T-helper 1 cell treated with Interleukin-12 subunit alpha and Interleukin-12 subunit beta and Interleukin-4 antibody, amounts not matched to agents 30 μg/mL and 1 μg/mL, for 36 hours (primary cell): ENCODE data around the gene IGFBP2.

Experiments used
- H3K27ac Mint-ChIP-seq: one replicate; pipeline ENCODE4 v1.8.0; 2021; ENCODE audit warnings: mild to moderate bottlenecking, mixed read lengths
- H3K27me3 Mint-ChIP-seq: one replicate; pipeline ENCODE4 v1.8.0; 2021; ENCODE audit warnings: low read depth, mixed read lengths
- H3K36me3 Mint-ChIP-seq: one replicate; pipeline ENCODE4 v1.8.0; 2021; ENCODE audit warnings: low read depth, mixed read lengths
- H3K4me1 Mint-ChIP-seq: one replicate; pipeline ENCODE4 v1.8.0; 2021; ENCODE audit warnings: low read depth, mixed read lengths
- H3K4me3 Mint-ChIP-seq: one replicate; pipeline ENCODE4 v1.8.0; 2021; ENCODE audit warnings: mild to moderate bottlenecking, moderate library complexity, mixed read lengths
- H3K9me3 Mint-ChIP-seq: one replicate; pipeline ENCODE4 v1.8.0; 2021; ENCODE audit warnings: mixed read lengths

IGFBP2 gene

GRCh38 chr2:216671791-216672343, 38.6 kb downstream of the IGFBP2 start:
- H3K27me3 Mint-ChIP-seq, result peaks cover 23% of the 10 kb centered on the region
- no peaks in the 10 kb centered on the region for H3K9me3 Mint-ChIP-seq
- no peaks in the 10 kb centered on the region for H3K36me3 Mint-ChIP-seq
- H3K4me3 Mint-ChIP-seq, result no peak overlapping the region
- no peaks in the 10 kb centered on the region for H3K4me1 Mint-ChIP-seq
- H3K27ac Mint-ChIP-seq, result no peak overlapping the region

GRCh38 chr2:216672466-216672865, 39.2 kb downstream of the IGFBP2 start:
- Mint-ChIP-seq H3K4me1 (no peaks in the 10 kb centered on the region), H3K4me3 (no peak overlapping the region), H3K9me3 (no peaks in the 10 kb centered on the region), H3K27ac (no peak overlapping the region), H3K27me3 (peaks cover 23% of the 10 kb centered on the region), H3K36me3 (no peaks in the 10 kb centered on the region)

- no peaks in the 10 kb centered on the region for H3K36me3 Mint-ChIP-seq
Observed at GRCh38 chr2:216673021-216673420, 39.8 kb downstream of the IGFBP2 start.

GRCh38 chr2:216673609-216674008, 40.4 kb downstream of the IGFBP2 start:
- H3K27me3 Mint-ChIP-seq, result peaks cover 19% of the 10 kb centered on the region
- no peaks in the 10 kb centered on the region for H3K4me1 Mint-ChIP-seq
- H3K4me3 Mint-ChIP-seq, result no peak overlapping the region
- no peaks in the 10 kb centered on the region for H3K36me3 Mint-ChIP-seq
- no peak overlapping the region for H3K27ac Mint-ChIP-seq
- no peaks in the 10 kb centered on the region for H3K9me3 Mint-ChIP-seq

More at GRCh38 chr2:216673021-216673420, 39.8 kb downstream of the IGFBP2 start:
- Mint-ChIP-seq H3K9me3 (no peaks in the 10 kb centered on the region), H3K4me3 (no peak overlapping the region), H3K4me1 (no peaks in the 10 kb centered on the region), H3K27ac (no peak overlapping the region), H3K27me3 (peaks cover 19% of the 10 kb centered on the region)

GRCh38 chr2:216674376-216674775, 41.2 kb downstream of the IGFBP2 start:
- Mint-ChIP-seq H3K4me3 (no peak overlapping the region), H3K36me3 (no peaks in the 10 kb centered on the region), H3K4me1 (no peaks in the 10 kb centered on the region), H3K9me3 (no peaks in the 10 kb centered on the region), H3K27me3 (peaks cover 14% of the 10 kb centered on the region), H3K27ac (no peak overlapping the region)

- H3K36me3 Mint-ChIP-seq, result no peaks in the 10 kb centered on the region
- H3K4me1 Mint-ChIP-seq, result no peaks in the 10 kb centered on the region
- H3K9me3 Mint-ChIP-seq, result no peaks in the 10 kb centered on the region
- H3K4me3 Mint-ChIP-seq, result no peak overlapping the region
- H3K27ac Mint-ChIP-seq, result no peak overlapping the region
- H3K27me3 Mint-ChIP-seq, result no peaks in the 10 kb centered on the region
Observed at GRCh38 chr2:216676630-216677029, 43.4 kb downstream of the IGFBP2 start.

- Mint-ChIP-seq H3K4me3 (no peak overlapping the region), H3K27me3 (no peaks in the 10 kb centered on the region), H3K36me3 (no peaks in the 10 kb centered on the region), H3K27ac (no peak overlapping the region), H3K4me1 (peaks cover 4% of the 10 kb centered on the region), H3K9me3 (no peaks in the 10 kb centered on the region)
Observed at GRCh38 chr2:216677439-216678097, 44.3 kb downstream of the IGFBP2 start.

GRCh38 chr2:216678098-216678465, 44.9 kb downstream of the IGFBP2 start:
- Mint-ChIP-seq H3K36me3 (no peaks in the 10 kb centered on the region), H3K4me3 (no peak overlapping the region), H3K27ac (no peak overlapping the region), H3K4me1 (peaks cover 4% of the 10 kb centered on the region), H3K9me3 (no peaks in the 10 kb centered on the region), H3K27me3 (no peaks in the 10 kb centered on the region)

GRCh38 chr2:216678813-216679657, 45.8 kb downstream of the IGFBP2 start:
- no peak overlapping the region for H3K27ac Mint-ChIP-seq
- H3K9me3 Mint-ChIP-seq, result no peaks in the 10 kb centered on the region
- peaks cover 3% of the 10 kb centered on the region for H3K27me3 Mint-ChIP-seq
- no peaks in the 10 kb centered on the region for H3K36me3 Mint-ChIP-seq
- peaks cover 4% of the 10 kb centered on the region for H3K4me1 Mint-ChIP-seq
- no peak overlapping the region for H3K4me3 Mint-ChIP-seq

- H3K4me1 Mint-ChIP-seq, result peaks cover 4% of the 10 kb centered on the region
- H3K4me3 Mint-ChIP-seq, result no peak overlapping the region
- peaks cover 10% of the 10 kb centered on the region for H3K27me3 Mint-ChIP-seq
- no peaks in the 10 kb centered on the region for H3K36me3 Mint-ChIP-seq
- no peaks in the 10 kb centered on the region for H3K9me3 Mint-ChIP-seq
- H3K27ac Mint-ChIP-seq, result no peak overlapping the region
Observed at GRCh38 chr2:216679658-216680024, 46.4 kb downstream of the IGFBP2 start.

- Mint-ChIP-seq H3K4me1 (peaks cover 4% of the 10 kb centered on the region), H3K9me3 (no peaks in the 10 kb centered on the region), H3K27me3 (peaks cover 19% of the 10 kb centered on the region), H3K27ac (no peak overlapping the region), H3K36me3 (no peaks in the 10 kb centered on the region), H3K4me3 (no peak overlapping the region)
Observed at GRCh38 chr2:216680951-216681629, 47.9 kb downstream of the IGFBP2 start.

GRCh38 chr2:216681683-216682082, 48.5 kb downstream of the IGFBP2 start:
- Mint-ChIP-seq H3K4me3 (no peak overlapping the region), H3K36me3 (no peaks in the 10 kb centered on the region), H3K27me3 (peaks cover 19% of the 10 kb centered on the region)

GRCh38 chr2:216683846-216684245, 50.6 kb downstream of the IGFBP2 start:
- H3K4me1 Mint-ChIP-seq, result peaks cover 4% of the 10 kb centered on the region
- H3K27ac Mint-ChIP-seq, result no peak overlapping the region
- H3K9me3 Mint-ChIP-seq, result no peaks in the 10 kb centered on the region
- H3K27me3 Mint-ChIP-seq, result peaks cover 26% of the 10 kb centered on the region
- no peak overlapping the region for H3K4me3 Mint-ChIP-seq
- no peaks in the 10 kb centered on the region for H3K36me3 Mint-ChIP-seq

More at GRCh38 chr2:216681683-216682082, 48.5 kb downstream of the IGFBP2 start:
- Mint-ChIP-seq H3K4me1 (peaks cover 4% of the 10 kb centered on the region), H3K9me3 (no peaks in the 10 kb centered on the region), H3K27ac (no peak overlapping the region)

- Mint-ChIP-seq H3K9me3 (no peaks in the 10 kb centered on the region), H3K27me3 (peaks cover 38% of the 10 kb centered on the region), H3K27ac (no peak overlapping the region), H3K36me3 (no peaks in the 10 kb centered on the region), H3K4me3 (no peak overlapping the region), H3K4me1 (peaks cover 4% of the 10 kb centered on the region)
Observed at GRCh38 chr2:216685327-216685875, 52.2 kb downstream of the IGFBP2 start.
